A549 (cell line): ENCODE measurements around the gene EFEMP1. TPM values are rescaled to one million over a fixed set of nuclear protein-coding genes. Genes with fewer than 3 reads are reported as not detected.

ENCODE experiments used
- ATAC-seq, 2 experiments: fragments of 200-7000 bp in 1 of 2; fragments of >200 bp in 1 of 2; cut with Nextera tagmentation in 1 of 2; cut with Tn5 transposase in 1 of 2; 3 replicates each; pipeline versions ENCODE4 v1.8.0 to v1.9.1; 2018 to 2020; ENCODE audit warnings: mild to moderate bottlenecking in 1 of 2, moderate library complexity in 1 of 2
- CTCF ChIA-PET: fragments of 300-600 bp; sonication (Branson Sonifier 250); formaldehyde crosslinking; extraction: SDS; loops from one replicate; lab custom pipeline; 2021; ENCODE audit warnings: antibody characterized with exemption, inconsistent platforms; lab: Yijun Ruan, JAX
- POLR2A ChIA-PET: fragments of 350-600 bp; formaldehyde crosslinking; extraction: SDS; loops from one replicate; lab custom pipeline; 2021; ENCODE audit warnings: antibody characterized with exemption, inconsistent platforms; lab: Yijun Ruan, JAX
- DNase-seq, 2 experiments: peaks; one replicate each; pipeline versions ENCODE4 v3.0.0 to v3.0.0-alpha.2; 2011 to 2016; ENCODE audit warnings: low read depth in 1 of 2, low spot score in 1 of 2
- FAIRE-seq: peaks from 2 replicates; lab custom pipeline; 2011; peaks lifted over from hg19 to GRCh38; lab: Jason Lieb, UNC
- H3K27ac ChIP-seq, 2 experiments: fragments of >200 bp; sonication (Bioruptor Twin); formaldehyde crosslinking; 3 replicates each; pipeline ENCODE4 v1.5.1; 2016 to 2017
- H3K4me1 ChIP-seq: fragments of >200 bp; sonication (Bioruptor Twin); formaldehyde crosslinking; 3 replicates; pipeline ENCODE4 v1.6.1; 2016
- H3K4me2 ChIP-seq: fragments of >200 bp; sonication (Bioruptor Twin); formaldehyde crosslinking; 3 replicates; pipeline ENCODE4 v1.6.1; 2016
- H3K4me3 ChIP-seq: fragments of >200 bp; sonication (Bioruptor Twin); formaldehyde crosslinking; 3 replicates; pipeline ENCODE4 v1.5.1; 2016
- H3K9me3 ChIP-seq: fragments of >200 bp; sonication (Bioruptor Twin); formaldehyde crosslinking; 3 replicates; pipeline ENCODE4 v1.6.1; 2016
- ATOH8 ChIP-seq: fragments of 250-450 bp; sonication (Bioruptor Pico); IDR thresholded peaks from 2 replicates; pipeline ENCODE4 v1.5.0; 2020; ENCODE audit warnings: low read depth, mild to moderate bottlenecking, moderate library complexity
- CEBPB ChIP-seq, 2 experiments: fragments of >200 bp in 1 of 2; sonication (Bioruptor Twin) in 1 of 2; formaldehyde crosslinking in 1 of 2; IDR thresholded peaks; 2 replicates each; pipeline ENCODE4 v1.6.1; 2012 to 2016
- CHD4 ChIP-seq: fragments of 200-600 bp; sonication (generic); IDR thresholded peaks from 2 replicates; pipeline ENCODE4 v1.6.1; 2016; ENCODE audit warnings: antibody characterized with exemption, mild to moderate bottlenecking, borderline replicate concordance
- CTCF ChIP-seq: fragments of >200 bp; sonication (Bioruptor Twin); formaldehyde crosslinking; IDR thresholded peaks from 3 replicates; pipeline ENCODE4 v1.5.1; 2016
- EP300 ChIP-seq, 2 experiments: fragments of >200 bp; sonication (Bioruptor Twin); formaldehyde crosslinking; IDR thresholded peaks; 2 replicates in 1 of 2; 3 replicates in 1 of 2; pipeline ENCODE4 v1.6.1; 2016 to 2017
- FOSL2 ChIP-seq, 2 experiments: fragments of 450-650 bp in 1 of 2; fragments of >200 bp in 1 of 2; sonication (Bioruptor Twin) in 1 of 2; formaldehyde crosslinking; IDR thresholded peaks; 2 replicates each; pipeline versions ENCODE4 v1.5.0 to v1.6.1; 2016 to 2020; ENCODE audit warnings: mild to moderate bottlenecking in 1 of 2, moderate library complexity in 1 of 2
- HDAC2 ChIP-seq: fragments of 200-600 bp; sonication (generic); IDR thresholded peaks from 2 replicates; pipeline ENCODE4 v1.6.1; 2016
- HES2 ChIP-seq: fragments of >200 bp; sonication (Bioruptor Twin); formaldehyde crosslinking; IDR thresholded peaks from 2 replicates; pipeline ENCODE4 v1.6.1; 2016
- HEYL ChIP-seq: fragments of 250-450 bp; sonication (Bioruptor Pico); IDR thresholded peaks from 2 replicates; pipeline ENCODE4 v1.8.0; 2021; ENCODE audit warnings: mild to moderate bottlenecking, moderate library complexity
- JUN ChIP-seq, 2 experiments: fragments of >200 bp; sonication (Bioruptor Twin); formaldehyde crosslinking; IDR thresholded peaks; 2 replicates in 1 of 2; 3 replicates in 1 of 2; pipeline ENCODE4 v1.6.1; 2016 to 2017
- KDM1A ChIP-seq: fragments of 200-600 bp; sonication (generic); IDR thresholded peaks from 2 replicates; pipeline ENCODE4 v1.6.1; 2016; ENCODE audit warnings: low read depth, mild to moderate bottlenecking
- MAFK ChIP-seq: fragments of 450-650 bp; IDR thresholded peaks from 2 replicates; pipeline ENCODE4 v1.6.1; 2014; ENCODE audit not compliant: partially characterized antibody
- MAZ ChIP-seq: fragments of 150-350 bp; IDR thresholded peaks from 2 replicates; pipeline ENCODE4 v1.6.1; 2014; ENCODE audit warnings: antibody characterized with exemption, low read depth, low read length, borderline replicate concordance
- NPAS2 ChIP-seq: fragments of 250-450 bp; sonication (Bioruptor Pico); IDR thresholded peaks from 2 replicates; pipeline ENCODE4 v1.8.0; 2022; ENCODE audit warnings: mild to moderate bottlenecking, moderate library complexity, borderline replicate concordance
- POLR2A ChIP-seq: IDR thresholded peaks from 2 replicates; pipeline ENCODE4 v1.6.1; 2012; ENCODE audit warnings: mild to moderate bottlenecking, low read length
- POLR2AphosphoS2 ChIP-seq: conservative IDR thresholded peaks from 2 replicates; pipeline ENCODE4 v1.6.1; 2012; ENCODE audit warnings: low read length, improper control_type of control experiment, inconsistent platforms
- RARB ChIP-seq: fragments of 250-450 bp; sonication (Bioruptor Pico); IDR thresholded peaks from 2 replicates; pipeline ENCODE4 v1.8.0; 2021; ENCODE audit warnings: mild to moderate bottlenecking, moderate library complexity
- RFX5 ChIP-seq: fragments of 450-650 bp; IDR thresholded peaks from 2 replicates; pipeline ENCODE4 v1.7.1; 2014; ENCODE audit warnings: antibody characterized with exemption, mild to moderate bottlenecking, moderate library complexity
- SMC3 ChIP-seq: fragments of >200 bp; sonication (Bioruptor Twin); formaldehyde crosslinking; IDR thresholded peaks from 3 replicates; pipeline ENCODE4 v1.6.1; 2018; ENCODE audit warnings: inconsistent platforms
- TFCP2L1 ChIP-seq: fragments of 250-450 bp; sonication (Bioruptor Pico); IDR thresholded peaks from 2 replicates; pipeline ENCODE4 v1.5.0; 2021; ENCODE audit warnings: mild to moderate bottlenecking
- ZSCAN20 ChIP-seq: fragments of 250-450 bp; sonication (Bioruptor Pico); IDR thresholded peaks from 2 replicates; pipeline ENCODE4 v1.8.0; 2022; ENCODE audit warnings: mild to moderate bottlenecking, moderate library complexity
- WGBS: methylation state at CpG from one replicate; pipeline ENCODE4 v1.1.6; 2017; ENCODE audit errors: missing lambda C conversion rate; 5-methylcytosine and 5-hydroxymethylcytosine counted together
- polyA plus RNA-seq, 4 experiments: library from polyadenylated mRNA; depleted of rRNA in 3 of 4; stranded (reverse); fragments of >200 nt; fragmentation: RNase III in 1 of 4; extraction: RNeasy Plus Mini Kit Qiagen cat#74134 plus additional on column Dnase treatment in 1 of 4; gene quantifications; 2 replicates in 3 of 4; 3 replicates in 1 of 4; pipeline ENCODE4 v1.2.3, GENCODE V29; 2011 to 2017

EFEMP1 gene
- polyA plus RNA-seq, 2 of the 4 experiments (the other 2 are of a cell fraction) = 48.5 to 59.2 TPM

- ChIA-PET CTCF (interaction anchor here (1.1 to 1.4 kb wide), 2 partner anchors 13 to 14 kb away, joined by 3 to 6 read pairs; no protein-coding TSS in a partner anchor), POLR2A (no interaction called here)
- DNase-seq = no peak
- Histone ChIP-seq H3K9me3 (no peaks in the 10 kb centered on the region), H3K4me2 (no peak overlapping the region), H3K27ac (no peak overlapping the region), H3K4me3 (no peak overlapping the region), H3K4me1 (peaks cover 4% of the 10 kb centered on the region; the same call in 1 of the 3 replicates)
- FAIRE-seq = no peak
- ATAC-seq = no peak
- TF ChIP-seq HES2 = no peak
- no peak for TF ChIP-seq TFCP2L1
- no peak for TF ChIP-seq KDM1A
- no peak for TF ChIP-seq EP300 (IDR thresholded peaks at IDR 0.05)
- no peak for TF ChIP-seq POLR2AphosphoS2
- no peak for TF ChIP-seq RARB (CRISPR knock-in tag)
- TF ChIP-seq CHD4 = no peak
- TF ChIP-seq CTCF = no peak
These were observed 24.8 kb upstream of the EFEMP1 start for GRCh38 chr2:55948176-55948923.

DNA sequence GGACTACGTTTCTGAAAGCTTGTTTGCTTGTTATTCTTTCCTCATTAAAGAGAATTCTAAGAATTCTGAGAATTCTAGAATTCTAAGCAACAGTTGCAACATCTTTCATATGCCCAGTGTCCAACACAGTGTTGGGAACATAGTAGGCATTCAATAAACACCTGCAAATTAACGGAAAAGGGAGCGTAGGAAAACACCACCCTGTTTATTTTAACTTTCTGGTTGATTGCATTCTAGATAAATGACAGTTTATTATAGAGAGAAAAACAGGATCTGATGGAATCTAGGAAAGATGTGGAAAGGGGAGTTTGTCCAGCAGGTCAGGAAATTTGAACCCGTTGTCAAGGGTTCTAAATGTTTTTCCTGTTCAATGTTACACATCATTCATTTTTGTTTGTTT is 24.2 kb upstream of the EFEMP1 start:
- no peak overlapping the region for H3K4me3 ChIP-seq
- ChIA-PET CTCF (interaction anchor here (0.9 to 1.1 kb wide), 2 partner anchors 14 to 176 kb away, joined by 3 to 4 read pairs; no protein-coding TSS in a partner anchor), POLR2A (no interaction called here)
- TF ChIP-seq SMC3 (no peak), HDAC2 (no peak), HEYL (CRISPR knock-in tag) (no peak), RFX5 (no peak), NPAS2 (CRISPR knock-in tag) (no peak), FOSL2 (IDR thresholded peaks at IDR 0.05) (no peak), FOSL2 (CRISPR knock-in tag; IDR thresholded peaks at IDR 0.05) (no peak), RARB (CRISPR knock-in tag) (no peak), POLR2A (no peak), POLR2AphosphoS2 (no peak), HES2 (no peak), CEBPB (IDR thresholded peaks at IDR 0.05) (no peak), JUN (IDR thresholded peaks at IDR 0.05) (no peak), MAZ (no peak), KDM1A (no peak), ZSCAN20 (no peak)
- 77% methylated on average over 4 of the region's 4 CpGs for WGBS
- DNase-seq = no peak
- ATAC-seq = no peak
- peaks cover 4% of the 10 kb centered on the region; the same call in 1 of the 3 replicates for H3K4me1 ChIP-seq
- H3K9me3 ChIP-seq = no peaks in the 10 kb centered on the region
- H3K27ac ChIP-seq = no peak overlapping the region
- no peak overlapping the region for H3K4me2 ChIP-seq
- FAIRE-seq = no peak

DNA sequence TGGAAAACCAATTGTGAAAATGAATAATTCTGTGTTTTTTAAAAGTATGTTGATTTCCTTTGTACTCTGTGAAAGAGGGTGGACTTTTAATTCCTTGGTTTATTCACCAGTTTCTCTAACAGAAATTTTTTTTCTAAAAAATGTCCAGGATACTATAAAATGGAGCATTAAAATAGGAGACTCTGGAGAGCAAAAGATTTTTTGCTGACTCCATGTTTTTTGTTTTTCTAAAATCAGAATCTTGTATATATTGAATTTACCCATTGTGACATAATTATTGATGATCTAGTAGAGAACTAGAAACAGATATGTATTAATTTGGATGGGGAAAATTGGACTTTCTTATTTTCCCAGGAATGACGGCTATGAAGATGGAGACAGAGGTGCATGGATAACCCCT is 23.2 kb upstream of the EFEMP1 start:
- no peak overlapping the region for H3K4me3 ChIP-seq
- TF ChIP-seq MAFK = peak; percentile 93
- TF ChIP-seq ATOH8 (CRISPR knock-in tag) = no peak
- no peak overlapping the region for H3K27ac ChIP-seq
- ChIA-PET POLR2A (no interaction called here), CTCF (interaction anchor here (0.7 to 1.6 kb wide), 3 partner anchors 14 to 229 kb away, joined by 3 to 4 read pairs (median 3); no protein-coding TSS in a partner anchor)
- H3K4me1 ChIP-seq = peaks cover 4% of the 10 kb centered on the region; the same call in 1 of the 3 replicates
- 91% methylated on average over 1 of the region's 1 CpG for WGBS
- FAIRE-seq (no peak), ATAC-seq (no peak), DNase-seq (no peak)
- no peak overlapping the region for H3K4me2 ChIP-seq
- no peaks in the 10 kb centered on the region for H3K9me3 ChIP-seq
